H9 (cell line): ENCODE data around the gene TSC22D3. TPM values are rescaled to one million over a fixed set of nuclear protein-coding genes. Genes with fewer than 3 reads are reported as not detected.

Experiments used
- DNase-seq: peaks from one replicate; pipeline ENCODE4 v3.0.0-alpha.2; 2017
- H2AFZ ChIP-seq: one replicate; pipeline ENCODE4 v1.6.1; 2013; ENCODE audit warnings: mild to moderate bottlenecking, low read length, control low read depth, moderate library complexity
- H2AK5ac ChIP-seq: 2 replicates; pipeline ENCODE4 v1.6.1; 2013; ENCODE audit warnings: low read length, control low read depth, mixed read lengths; ENCODE audit not compliant: insufficient read length
- H2BK120ac ChIP-seq: one replicate; pipeline ENCODE4 v1.6.1; 2013; ENCODE audit warnings: low read depth, mild to moderate bottlenecking, low read length, control low read depth, inconsistent platforms; ENCODE audit not compliant: poor library complexity, severe bottlenecking
- H2BK12ac ChIP-seq: 2 replicates; pipeline ENCODE4 v1.6.1; 2013; ENCODE audit warnings: low read length, control low read depth, mixed read lengths, low read depth; ENCODE audit not compliant: insufficient read length
- H2BK15ac ChIP-seq: 2 replicates; pipeline ENCODE4 v1.6.1; 2013; ENCODE audit warnings: low read depth, low read length, control low read depth
- H2BK20ac ChIP-seq: one replicate; pipeline ENCODE4 v1.6.1; 2013; ENCODE audit warnings: low read depth, mild to moderate bottlenecking, low read length, control low read depth, inconsistent platforms; ENCODE audit not compliant: poor library complexity, severe bottlenecking
- H2BK5ac ChIP-seq: 2 replicates; pipeline ENCODE4 v1.6.1; 2013; ENCODE audit warnings: low read length, control low read depth, mixed read lengths; ENCODE audit not compliant: insufficient read length
- H3K14ac ChIP-seq: 2 replicates; pipeline ENCODE4 v1.6.1; 2013; ENCODE audit warnings: low read length, control low read depth; ENCODE audit not compliant: insufficient read depth
- H3K18ac ChIP-seq: 2 replicates; pipeline ENCODE4 v1.6.1; 2013; ENCODE audit warnings: low read depth, mild to moderate bottlenecking, mixed read lengths, low read length, control low read depth; ENCODE audit not compliant: insufficient read length
- H3K23ac ChIP-seq: 2 replicates; pipeline ENCODE4 v1.6.1; 2013; ENCODE audit warnings: low read length, control low read depth, mixed read lengths, low read depth; ENCODE audit not compliant: insufficient read length
- H3K23me2 ChIP-seq: 2 replicates; pipeline ENCODE4 v1.6.1; 2013; ENCODE audit warnings: low read depth, mild to moderate bottlenecking, mixed read lengths, low read length, control low read depth; ENCODE audit not compliant: insufficient read length, poor library complexity, severe bottlenecking
- H3K27ac ChIP-seq: 2 replicates; pipeline ENCODE4 v1.5.1; 2013; ENCODE audit warnings: low read length, control low read depth, mixed read lengths, low read depth; ENCODE audit not compliant: insufficient read length
- H3K27me3 ChIP-seq: 2 replicates; pipeline ENCODE4 v1.6.1; 2013; ENCODE audit warnings: low read length, control low read depth, inconsistent platforms; ENCODE audit not compliant: insufficient read depth
- H3K4ac ChIP-seq: 2 replicates; pipeline ENCODE4 v1.6.1; 2013; ENCODE audit warnings: low read depth, mild to moderate bottlenecking, control low read depth, inconsistent platforms, low read length, moderate library complexity
- H3K4me1 ChIP-seq: 2 replicates; pipeline ENCODE4 v1.6.1; 2013; ENCODE audit warnings: low read length, control low read depth, inconsistent platforms; ENCODE audit not compliant: insufficient read depth
- H3K4me2 ChIP-seq: 2 replicates; pipeline ENCODE4 v1.6.1; 2013; ENCODE audit warnings: low read length, control low read depth, mixed read lengths; ENCODE audit not compliant: insufficient read length, insufficient read depth
- H3K56ac ChIP-seq: 2 replicates; pipeline ENCODE4 v1.6.1; 2013; ENCODE audit warnings: low read depth, mild to moderate bottlenecking, mixed read lengths, low read length, control low read depth; ENCODE audit not compliant: insufficient read length
- H3K79me1 ChIP-seq: 2 replicates; pipeline ENCODE4 v1.6.1; 2013; ENCODE audit warnings: low read depth, mild to moderate bottlenecking, moderate library complexity, low read length, control low read depth, inconsistent platforms; ENCODE audit not compliant: insufficient read depth, poor library complexity, severe bottlenecking
- H3K79me2 ChIP-seq: 2 replicates; pipeline ENCODE4 v1.6.1; 2013; ENCODE audit warnings: low read length, control low read depth, inconsistent platforms; ENCODE audit not compliant: insufficient read depth
- H3K9ac ChIP-seq: 2 replicates; pipeline ENCODE4 v1.6.1; 2013; ENCODE audit warnings: low read length, control low read depth, mixed read lengths; ENCODE audit not compliant: insufficient read length; ENCODE audit errors: extremely low read depth
- H3K9me3 ChIP-seq: one replicate; pipeline ENCODE4 v1.6.1; 2013; ENCODE audit warnings: low read depth, low read length, inconsistent platforms; ENCODE audit not compliant: control insufficient read depth
- H3T11ph ChIP-seq: one replicate; pipeline ENCODE4 v1.6.1; 2013; ENCODE audit warnings: mild to moderate bottlenecking, low read length, control low read depth, inconsistent platforms
- H4K20me1 ChIP-seq: one replicate; pipeline ENCODE4 v1.6.1; 2013; ENCODE audit not compliant: control insufficient read depth, insufficient read length, insufficient read depth
- H4K5ac ChIP-seq: 2 replicates; pipeline ENCODE4 v1.6.1; 2013; ENCODE audit warnings: low read depth, mild to moderate bottlenecking, mixed read lengths, low read length, control low read depth; ENCODE audit not compliant: insufficient read length
- H4K8ac ChIP-seq: replicated peaks from 2 replicates; pipeline ENCODE4 v1.6.1; 2013; ENCODE audit warnings: low read length, control low read depth, mixed read lengths, low read depth; ENCODE audit not compliant: insufficient read length
- H4K91ac ChIP-seq: 2 replicates; pipeline ENCODE4 v1.6.1; 2013; ENCODE audit warnings: low read depth, mild to moderate bottlenecking, moderate library complexity, mixed read lengths, low read length, control low read depth; ENCODE audit not compliant: insufficient read length
- H3K27ac Mint-ChIP-seq, 3 experiments: 2 replicates in 2 of 3; 3 replicates in 1 of 3; pipeline ENCODE4 v1.8.0; 2020 to 2021; ENCODE audit warnings: mixed read lengths in 3 of 3, mild to moderate bottlenecking in 1 of 3, moderate library complexity in 1 of 3
- H3K27me3 Mint-ChIP-seq: 2 replicates; pipeline ENCODE4 v1.8.0; 2021; ENCODE audit warnings: low read depth, mild to moderate bottlenecking, moderate library complexity, mixed read lengths
- H3K36me3 Mint-ChIP-seq, 3 experiments: 2 replicates in 2 of 3; 3 replicates in 1 of 3; pipeline ENCODE4 v1.8.0; 2020 to 2021; ENCODE audit warnings: low read depth in 3 of 3, mixed read lengths in 3 of 3; ENCODE audit not compliant: insufficient read depth in 1 of 3
- H3K4me1 Mint-ChIP-seq, 2 experiments: 2 replicates each; pipeline ENCODE4 v1.8.0; 2020; ENCODE audit warnings: mixed read lengths in 2 of 2
- H3K4me3 Mint-ChIP-seq, 2 experiments: 2 replicates in 1 of 2; 3 replicates in 1 of 2; pipeline ENCODE4 v1.8.0; 2020 to 2021; ENCODE audit warnings: mild to moderate bottlenecking in 2 of 2, mixed read lengths in 2 of 2, moderate library complexity in 1 of 2
- H3K9me3 Mint-ChIP-seq, 2 experiments: 2 replicates in 1 of 2; 3 replicates in 1 of 2; pipeline ENCODE4 v1.8.0; 2020; ENCODE audit warnings: mild to moderate bottlenecking in 2 of 2, mixed read lengths in 2 of 2, moderate library complexity in 1 of 2
- WGBS: extraction: QIAGEN DNeasy Blood & Tissue Kit; methylation state at CpG from one replicate; pipeline ENCODE4 v1.1.7; 2013; ENCODE audit warnings: missing lambda C conversion rate, low lambda C conversion rate, mixed read lengths; ENCODE audit not compliant: insufficient read length; ENCODE audit errors: extremely low coverage; 5-methylcytosine and 5-hydroxymethylcytosine counted together
- total RNA-seq: library from RNA; stranded (reverse); gene quantifications from 2 replicates; pipeline ENCODE4 v1.2.1, GENCODE V29; 2021
- TF ChIP-seq, protein P1 (sequence below): fragments of 200-600 bp; sonication (generic); conservative IDR thresholded peaks from 3 replicates; pipeline ENCODE4 v1.8.0; 2021; ENCODE audit warnings: antibody characterized with exemption, mild to moderate bottlenecking

TSC22D3 gene
- total RNA-seq, 1 experiment from 2014 or later: 10.5 TPM

DNA sequence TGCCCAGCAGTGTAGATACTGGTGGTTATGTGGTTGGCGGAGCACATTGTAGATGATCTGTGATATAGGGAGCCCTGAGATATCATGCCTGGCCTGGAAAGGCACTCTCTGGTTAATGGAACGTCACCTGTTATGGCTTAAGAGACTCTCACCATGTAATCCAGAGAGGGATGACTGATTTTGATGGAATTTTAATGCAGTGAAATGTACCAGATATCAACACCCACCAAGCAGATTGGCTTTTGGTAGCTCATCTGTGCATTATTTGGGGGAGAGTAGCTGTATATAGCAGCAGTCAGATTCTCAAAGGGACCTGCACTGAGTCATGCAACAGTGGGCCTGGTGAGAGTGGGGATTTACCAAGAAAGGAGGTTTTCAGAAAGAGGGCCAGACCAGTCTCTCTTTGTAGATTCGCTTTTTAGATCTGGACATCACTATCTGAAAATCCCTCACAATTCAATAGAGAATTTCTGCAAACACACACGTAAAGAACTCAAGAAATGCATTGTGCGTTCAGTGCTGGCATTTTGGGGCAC, 17.3 kb downstream of the TSC22D3 start:
- H3K27ac ChIP-seq: no peak overlapping the region
- no CpG with 5 or more reads among the region's 5 CpGs for WGBS
- no peak overlapping the region for H3T11ph ChIP-seq
- H3K9ac ChIP-seq: no peak overlapping the region
- Mint-ChIP-seq H3K27me3 (peaks cover 10% of the 10 kb centered on the region), H3K4me3 (no peak overlapping the region), H3K9me3 (peaks cover 0 to 39% of the 10 kb centered on the region in 2 experiments; a peak in 2 of 5 replicates), H3K36me3 (no peaks in the 10 kb centered on the region), H3K4me1 (peaks cover 0 to 6% of the 10 kb centered on the region in 2 experiments; a peak in 1 of 4 replicates), H3K27ac (peak overlapping the region in 1 of 3 experiments; percentile 27; a peak in 1 of 7 replicates)
- H2BK20ac ChIP-seq: no peak overlapping the region
- no peak overlapping the region for H4K91ac ChIP-seq
- TF ChIP-seq, protein P1, sequence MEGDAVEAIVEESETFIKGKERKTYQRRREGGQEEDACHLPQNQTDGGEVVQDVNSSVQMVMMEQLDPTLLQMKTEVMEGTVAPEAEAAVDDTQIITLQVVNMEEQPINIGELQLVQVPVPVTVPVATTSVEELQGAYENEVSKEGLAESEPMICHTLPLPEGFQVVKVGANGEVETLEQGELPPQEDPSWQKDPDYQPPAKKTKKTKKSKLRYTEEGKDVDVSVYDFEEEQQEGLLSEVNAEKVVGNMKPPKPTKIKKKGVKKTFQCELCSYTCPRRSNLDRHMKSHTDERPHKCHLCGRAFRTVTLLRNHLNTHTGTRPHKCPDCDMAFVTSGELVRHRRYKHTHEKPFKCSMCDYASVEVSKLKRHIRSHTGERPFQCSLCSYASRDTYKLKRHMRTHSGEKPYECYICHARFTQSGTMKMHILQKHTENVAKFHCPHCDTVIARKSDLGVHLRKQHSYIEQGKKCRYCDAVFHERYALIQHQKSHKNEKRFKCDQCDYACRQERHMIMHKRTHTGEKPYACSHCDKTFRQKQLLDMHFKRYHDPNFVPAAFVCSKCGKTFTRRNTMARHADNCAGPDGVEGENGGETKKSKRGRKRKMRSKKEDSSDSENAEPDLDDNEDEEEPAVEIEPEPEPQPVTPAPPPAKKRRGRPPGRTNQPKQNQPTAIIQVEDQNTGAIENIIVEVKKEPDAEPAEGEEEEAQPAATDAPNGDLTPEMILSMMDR: no peak
- no peaks in the 10 kb centered on the region for H3K79me2 ChIP-seq
- no peak overlapping the region for H2BK15ac ChIP-seq
- no peak overlapping the region for H2BK5ac ChIP-seq
- H3K18ac ChIP-seq: no peak overlapping the region
- H4K8ac ChIP-seq: no peak overlapping the region
- H3K79me1 ChIP-seq: no peaks in the 10 kb centered on the region
- no peak overlapping the region for H3K14ac ChIP-seq
- no peak overlapping the region for H2BK12ac ChIP-seq
- no peak overlapping the region for H3K4me2 ChIP-seq
- no peak overlapping the region for H3K56ac ChIP-seq
- H3K9me3 ChIP-seq: no peaks in the 10 kb centered on the region
- H4K5ac ChIP-seq: no peak overlapping the region
- no peaks in the 10 kb centered on the region for H4K20me1 ChIP-seq
- no peak overlapping the region for H2BK120ac ChIP-seq
- H3K23me2 ChIP-seq: no peaks in the 10 kb centered on the region
- H2AK5ac ChIP-seq: no peak overlapping the region
- no peak for DNase-seq
- H3K27me3 ChIP-seq: no peaks in the 10 kb centered on the region; the same call in 1 of the 2 replicates
- no peak overlapping the region for H2AFZ ChIP-seq
- no peaks in the 10 kb centered on the region for H3K4me1 ChIP-seq
- no peak overlapping the region for H3K4ac ChIP-seq
- no peak overlapping the region for H3K23ac ChIP-seq
